ENCODE measurements around the gene MTRF1.
"Not testable (repeated sequence)": the region's sequence is repeated elsewhere in the genome, so short reads cannot be mapped to it uniquely, and the experiment has no call there.

Gene MTRF1

GRCh38 chr13:41279156-41279555, 15.8 kb upstream of the MTRF1 start:
- not testable (repeated sequence) for H3K9me3 ChIP-seq (ENCODE audit: control insufficient read depth in 1 of 2, low read length in 2 of 2); H3K36me3 ChIP-seq (ENCODE audit: control insufficient read depth in 1 of 2, insufficient read depth in 2 of 2, low read length in 2 of 2); H3K4me1 ChIP-seq (ENCODE audit: control insufficient read depth in 1 of 2, insufficient read depth in 2 of 2, low read length in 2 of 2); H3K4me3 ChIP-seq (ENCODE audit: low read depth in 1 of 2, low read length in 2 of 2); H3K27me3 ChIP-seq (ENCODE audit: control insufficient read depth in 1 of 2, insufficient read depth in 2 of 2, low read length in 2 of 2); H3K27ac ChIP-seq (ENCODE audit: low read depth, low read length); H3K9ac ChIP-seq (ENCODE audit: low read depth in 1 of 2, low read length in 2 of 2)

GRCh38 chr13:41276824-41277223, 13.4 kb upstream of the MTRF1 start:
- no peak overlapping the region for H3K9ac ChIP-seq (ENCODE audit: low read depth in 1 of 2, low read length in 2 of 2)
- no peak overlapping the region for H3K27ac ChIP-seq (ENCODE audit: low read depth, low read length)
- no peak overlapping the region for H3K4me3 ChIP-seq (ENCODE audit: low read depth in 1 of 2, low read length in 2 of 2)
- H3K9me3 ChIP-seq (ENCODE audit: control insufficient read depth in 1 of 2, low read length in 2 of 2): no peaks in the 10 kb centered on the region
- H3K36me3 ChIP-seq (ENCODE audit: control insufficient read depth in 1 of 2, insufficient read depth in 2 of 2, low read length in 2 of 2): no peaks in the 10 kb centered on the region
- H3K27me3 ChIP-seq (ENCODE audit: control insufficient read depth in 1 of 2, insufficient read depth in 2 of 2, low read length in 2 of 2): no peaks in the 10 kb centered on the region
- peaks cover 0 to 4% of the 10 kb centered on the region in 2 donors for H3K4me1 ChIP-seq (ENCODE audit: control insufficient read depth in 1 of 2, insufficient read depth in 2 of 2, low read length in 2 of 2)

GRCh38 chr13:41274881-41275280, 11.5 kb upstream of the MTRF1 start:
- Histone ChIP-seq H3K9ac (ENCODE audit: low read depth in 1 of 2, low read length in 2 of 2) (no peak overlapping the region), H3K4me3 (ENCODE audit: low read depth in 1 of 2, low read length in 2 of 2) (no peak overlapping the region), H3K27me3 (ENCODE audit: control insufficient read depth in 1 of 2, insufficient read depth in 2 of 2, low read length in 2 of 2) (no peaks in the 10 kb centered on the region), H3K4me1 (ENCODE audit: control insufficient read depth in 1 of 2, insufficient read depth in 2 of 2, low read length in 2 of 2) (peaks cover 0 to 4% of the 10 kb centered on the region in 2 donors), H3K9me3 (ENCODE audit: control insufficient read depth in 1 of 2, low read length in 2 of 2) (no peaks in the 10 kb centered on the region), H3K27ac (ENCODE audit: low read depth, low read length) (no peak overlapping the region), H3K36me3 (ENCODE audit: control insufficient read depth in 1 of 2, insufficient read depth in 2 of 2, low read length in 2 of 2) (no peaks in the 10 kb centered on the region)

- Histone ChIP-seq H3K4me1 (ENCODE audit: control insufficient read depth in 1 of 2, insufficient read depth in 2 of 2, low read length in 2 of 2) (peaks cover 0 to 4% of the 10 kb centered on the region in 2 donors), H3K27ac (ENCODE audit: low read depth, low read length) (peak overlapping the region; percentile 0), H3K4me3 (ENCODE audit: low read depth in 1 of 2, low read length in 2 of 2) (peak overlapping the region in 1 of 2 donors; percentile 10), H3K9ac (ENCODE audit: low read depth in 1 of 2, low read length in 2 of 2) (no peak overlapping the region), H3K9me3 (ENCODE audit: control insufficient read depth in 1 of 2, low read length in 2 of 2) (no peaks in the 10 kb centered on the region), H3K27me3 (ENCODE audit: control insufficient read depth in 1 of 2, insufficient read depth in 2 of 2, low read length in 2 of 2) (no peaks in the 10 kb centered on the region), H3K36me3 (ENCODE audit: control insufficient read depth in 1 of 2, insufficient read depth in 2 of 2, low read length in 2 of 2) (no peaks in the 10 kb centered on the region)
Observed at GRCh38 chr13:41273831-41274441, 10.6 kb upstream of the MTRF1 start.

GRCh38 chr13:41271456-41272285, 8.3 kb upstream of the MTRF1 start:
- Histone ChIP-seq H3K27ac (ENCODE audit: low read depth, low read length) (no peak overlapping the region), H3K4me3 (ENCODE audit: low read depth in 1 of 2, low read length in 2 of 2) (no peak overlapping the region), H3K9me3 (ENCODE audit: control insufficient read depth in 1 of 2, low read length in 2 of 2) (peaks cover 0 to 4% of the 10 kb centered on the region in 2 donors), H3K27me3 (ENCODE audit: control insufficient read depth in 1 of 2, insufficient read depth in 2 of 2, low read length in 2 of 2) (no peaks in the 10 kb centered on the region), H3K4me1 (ENCODE audit: control insufficient read depth in 1 of 2, insufficient read depth in 2 of 2, low read length in 2 of 2) (peaks cover 0 to 1% of the 10 kb centered on the region in 2 donors), H3K9ac (ENCODE audit: low read depth in 1 of 2, low read length in 2 of 2) (no peak overlapping the region), H3K36me3 (ENCODE audit: control insufficient read depth in 1 of 2, insufficient read depth in 2 of 2, low read length in 2 of 2) (no peaks in the 10 kb centered on the region)

GRCh38 chr13:41268764-41269163, 5.4 kb upstream of the MTRF1 start:
- H3K36me3 ChIP-seq (ENCODE audit: control insufficient read depth in 1 of 2, insufficient read depth in 2 of 2, low read length in 2 of 2): no peaks in the 10 kb centered on the region
- no peak overlapping the region for H3K27ac ChIP-seq (ENCODE audit: low read depth, low read length)
- peaks cover 0 to 4% of the 10 kb centered on the region in 2 donors for H3K9me3 ChIP-seq (ENCODE audit: control insufficient read depth in 1 of 2, low read length in 2 of 2)
- H3K4me1 ChIP-seq (ENCODE audit: control insufficient read depth in 1 of 2, insufficient read depth in 2 of 2, low read length in 2 of 2): no peaks in the 10 kb centered on the region
- no peaks in the 10 kb centered on the region for H3K27me3 ChIP-seq (ENCODE audit: control insufficient read depth in 1 of 2, insufficient read depth in 2 of 2, low read length in 2 of 2)
- H3K4me3 ChIP-seq (ENCODE audit: low read depth in 1 of 2, low read length in 2 of 2): no peak overlapping the region
- H3K9ac ChIP-seq (ENCODE audit: low read depth in 1 of 2, low read length in 2 of 2): no peak overlapping the region

GRCh38 chr13:41267106-41267505, 3.7 kb upstream of the MTRF1 start:
- Histone ChIP-seq H3K9me3 (ENCODE audit: control insufficient read depth in 1 of 2, low read length in 2 of 2) (peaks cover 0 to 4% of the 10 kb centered on the region in 2 donors), H3K9ac (ENCODE audit: low read depth in 1 of 2, low read length in 2 of 2) (no peak overlapping the region), H3K36me3 (ENCODE audit: control insufficient read depth in 1 of 2, insufficient read depth in 2 of 2, low read length in 2 of 2) (no peaks in the 10 kb centered on the region), H3K4me1 (ENCODE audit: control insufficient read depth in 1 of 2, insufficient read depth in 2 of 2, low read length in 2 of 2) (peaks cover 5% of the 10 kb centered on the region in 2 donors), H3K27ac (ENCODE audit: low read depth, low read length) (no peak overlapping the region), H3K4me3 (ENCODE audit: low read depth in 1 of 2, low read length in 2 of 2) (no peak overlapping the region), H3K27me3 (ENCODE audit: control insufficient read depth in 1 of 2, insufficient read depth in 2 of 2, low read length in 2 of 2) (no peaks in the 10 kb centered on the region)

GRCh38 chr13:41259875-41260501, 3.4 kb downstream of the MTRF1 start:
- H3K27ac ChIP-seq (ENCODE audit: low read depth, low read length): no peak overlapping the region
- H3K9ac ChIP-seq (ENCODE audit: low read depth in 1 of 2, low read length in 2 of 2): no peak overlapping the region
- H3K36me3 ChIP-seq (ENCODE audit: control insufficient read depth in 1 of 2, insufficient read depth in 2 of 2, low read length in 2 of 2): peaks cover 10 to 13% of the 10 kb centered on the region in 2 donors
- H3K9me3 ChIP-seq (ENCODE audit: control insufficient read depth in 1 of 2, low read length in 2 of 2): no peaks in the 10 kb centered on the region
- H3K27me3 ChIP-seq (ENCODE audit: control insufficient read depth in 1 of 2, insufficient read depth in 2 of 2, low read length in 2 of 2): no peaks in the 10 kb centered on the region
- H3K4me3 ChIP-seq (ENCODE audit: low read depth in 1 of 2, low read length in 2 of 2): no peak overlapping the region
- H3K4me1 ChIP-seq (ENCODE audit: control insufficient read depth in 1 of 2, insufficient read depth in 2 of 2, low read length in 2 of 2): peaks cover 5% of the 10 kb centered on the region in 2 donors

GRCh38 chr13:41257535-41257934, 5.8 kb downstream of the MTRF1 start:
- Histone ChIP-seq H3K9me3 (ENCODE audit: control insufficient read depth in 1 of 2, low read length in 2 of 2) (no peaks in the 10 kb centered on the region), H3K4me1 (ENCODE audit: control insufficient read depth in 1 of 2, insufficient read depth in 2 of 2, low read length in 2 of 2) (peaks cover 1 to 2% of the 10 kb centered on the region in 2 donors), H3K27me3 (ENCODE audit: control insufficient read depth in 1 of 2, insufficient read depth in 2 of 2, low read length in 2 of 2) (no peaks in the 10 kb centered on the region), H3K9ac (ENCODE audit: low read depth in 1 of 2, low read length in 2 of 2) (no peak overlapping the region), H3K27ac (ENCODE audit: low read depth, low read length) (no peak overlapping the region), H3K36me3 (ENCODE audit: control insufficient read depth in 1 of 2, insufficient read depth in 2 of 2, low read length in 2 of 2) (peaks cover 15 to 16% of the 10 kb centered on the region in 2 donors), H3K4me3 (ENCODE audit: low read depth in 1 of 2, low read length in 2 of 2) (no peak overlapping the region)

- Histone ChIP-seq H3K27me3 (ENCODE audit: control insufficient read depth in 1 of 2, insufficient read depth in 2 of 2, low read length in 2 of 2) (no peaks in the 10 kb centered on the region), H3K9ac (ENCODE audit: low read depth in 1 of 2, low read length in 2 of 2) (no peak overlapping the region), H3K4me1 (ENCODE audit: control insufficient read depth in 1 of 2, insufficient read depth in 2 of 2, low read length in 2 of 2) (no peaks in the 10 kb centered on the region), H3K9me3 (ENCODE audit: control insufficient read depth in 1 of 2, low read length in 2 of 2) (no peaks in the 10 kb centered on the region), H3K36me3 (ENCODE audit: control insufficient read depth in 1 of 2, insufficient read depth in 2 of 2, low read length in 2 of 2) (peaks cover 15 to 21% of the 10 kb centered on the region in 2 donors), H3K4me3 (ENCODE audit: low read depth in 1 of 2, low read length in 2 of 2) (no peak overlapping the region), H3K27ac (ENCODE audit: low read depth, low read length) (no peak overlapping the region)
Observed at GRCh38 chr13:41254902-41255301, 8.5 kb downstream of the MTRF1 start.
